ENCODE results near the gene SSBP4. TPM values are rescaled to one million over a fixed set of nuclear protein-coding genes. Genes with fewer than 3 reads are reported as not detected.

The SSBP4 gene
- total and polyA plus RNA-seq, 2 experiments from 2014 or later, result 44.4 to 52.0 TPM

DNA sequence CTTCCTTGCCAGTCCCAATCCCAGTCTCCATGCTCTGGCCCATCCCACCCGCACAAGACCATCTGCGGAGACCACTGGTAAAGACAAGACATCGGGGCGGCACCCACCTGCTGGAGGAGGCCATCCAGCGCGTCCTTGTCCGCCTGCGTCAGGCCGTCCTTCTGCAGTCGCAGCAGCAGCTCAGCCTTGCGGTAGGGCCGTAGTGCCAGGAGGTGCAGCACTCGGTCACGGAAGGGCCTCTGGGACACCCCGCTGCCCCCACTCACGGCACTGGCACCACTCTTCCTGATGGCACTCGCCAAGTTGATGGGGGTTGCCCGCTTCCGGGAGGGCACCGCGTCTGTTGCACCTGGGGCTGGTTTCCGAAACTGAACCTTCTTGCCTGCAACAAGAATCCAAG lies 42.3 kb downstream of the SSBP4 start:
- Mint-ChIP-seq H3K4me1 (peaks cover 2% of the 10 kb centered on the region; the same call in 2 of the 3 replicates), H3K9me3 (no peaks in the 10 kb centered on the region; the same call in 2 of the 3 replicates), H3K27ac (no peak overlapping the region), H3K27me3 (ENCODE audit: insufficient read depth, low read depth, poor library complexity) (peaks cover 10% of the 10 kb centered on the region), H3K36me3 (ENCODE audit: low read depth) (peaks cover 12% of the 10 kb centered on the region), H3K4me3 (no peak overlapping the region)
- 0 out of 2 replicates have a peak, but pooled peaks cover 3% of the 10 kb centered on the region for H3F3A ChIP-seq (replicated peaks; ENCODE audit: low read depth)
- TF ChIP-seq CREB1 (CRISPR knock-in tag; IDR thresholded peaks at IDR 0.05; ENCODE audit: low read depth) (no peak), STAT1 (IDR thresholded peaks at IDR 0.05; ENCODE audit: unreplicated experiment) (no peak), ZNF331 (CRISPR knock-in tag; IDR thresholded peaks at IDR 0.05; ENCODE audit: low read depth) (no peak), NANOG (IDR thresholded peaks at IDR 0.05; ENCODE audit: borderline replicate concordance) (no peak), EZH2 (IDR thresholded peaks at IDR 0.05; ENCODE audit: low read depth, unreplicated experiment) (no peak), ZNF114 (CRISPR knock-in tag; IDR thresholded peaks at IDR 0.05) (no peak), JUNB (IDR thresholded peaks at IDR 0.05; ENCODE audit: unreplicated experiment) (no peak)
- TF ChIP-seq, protein P1, sequence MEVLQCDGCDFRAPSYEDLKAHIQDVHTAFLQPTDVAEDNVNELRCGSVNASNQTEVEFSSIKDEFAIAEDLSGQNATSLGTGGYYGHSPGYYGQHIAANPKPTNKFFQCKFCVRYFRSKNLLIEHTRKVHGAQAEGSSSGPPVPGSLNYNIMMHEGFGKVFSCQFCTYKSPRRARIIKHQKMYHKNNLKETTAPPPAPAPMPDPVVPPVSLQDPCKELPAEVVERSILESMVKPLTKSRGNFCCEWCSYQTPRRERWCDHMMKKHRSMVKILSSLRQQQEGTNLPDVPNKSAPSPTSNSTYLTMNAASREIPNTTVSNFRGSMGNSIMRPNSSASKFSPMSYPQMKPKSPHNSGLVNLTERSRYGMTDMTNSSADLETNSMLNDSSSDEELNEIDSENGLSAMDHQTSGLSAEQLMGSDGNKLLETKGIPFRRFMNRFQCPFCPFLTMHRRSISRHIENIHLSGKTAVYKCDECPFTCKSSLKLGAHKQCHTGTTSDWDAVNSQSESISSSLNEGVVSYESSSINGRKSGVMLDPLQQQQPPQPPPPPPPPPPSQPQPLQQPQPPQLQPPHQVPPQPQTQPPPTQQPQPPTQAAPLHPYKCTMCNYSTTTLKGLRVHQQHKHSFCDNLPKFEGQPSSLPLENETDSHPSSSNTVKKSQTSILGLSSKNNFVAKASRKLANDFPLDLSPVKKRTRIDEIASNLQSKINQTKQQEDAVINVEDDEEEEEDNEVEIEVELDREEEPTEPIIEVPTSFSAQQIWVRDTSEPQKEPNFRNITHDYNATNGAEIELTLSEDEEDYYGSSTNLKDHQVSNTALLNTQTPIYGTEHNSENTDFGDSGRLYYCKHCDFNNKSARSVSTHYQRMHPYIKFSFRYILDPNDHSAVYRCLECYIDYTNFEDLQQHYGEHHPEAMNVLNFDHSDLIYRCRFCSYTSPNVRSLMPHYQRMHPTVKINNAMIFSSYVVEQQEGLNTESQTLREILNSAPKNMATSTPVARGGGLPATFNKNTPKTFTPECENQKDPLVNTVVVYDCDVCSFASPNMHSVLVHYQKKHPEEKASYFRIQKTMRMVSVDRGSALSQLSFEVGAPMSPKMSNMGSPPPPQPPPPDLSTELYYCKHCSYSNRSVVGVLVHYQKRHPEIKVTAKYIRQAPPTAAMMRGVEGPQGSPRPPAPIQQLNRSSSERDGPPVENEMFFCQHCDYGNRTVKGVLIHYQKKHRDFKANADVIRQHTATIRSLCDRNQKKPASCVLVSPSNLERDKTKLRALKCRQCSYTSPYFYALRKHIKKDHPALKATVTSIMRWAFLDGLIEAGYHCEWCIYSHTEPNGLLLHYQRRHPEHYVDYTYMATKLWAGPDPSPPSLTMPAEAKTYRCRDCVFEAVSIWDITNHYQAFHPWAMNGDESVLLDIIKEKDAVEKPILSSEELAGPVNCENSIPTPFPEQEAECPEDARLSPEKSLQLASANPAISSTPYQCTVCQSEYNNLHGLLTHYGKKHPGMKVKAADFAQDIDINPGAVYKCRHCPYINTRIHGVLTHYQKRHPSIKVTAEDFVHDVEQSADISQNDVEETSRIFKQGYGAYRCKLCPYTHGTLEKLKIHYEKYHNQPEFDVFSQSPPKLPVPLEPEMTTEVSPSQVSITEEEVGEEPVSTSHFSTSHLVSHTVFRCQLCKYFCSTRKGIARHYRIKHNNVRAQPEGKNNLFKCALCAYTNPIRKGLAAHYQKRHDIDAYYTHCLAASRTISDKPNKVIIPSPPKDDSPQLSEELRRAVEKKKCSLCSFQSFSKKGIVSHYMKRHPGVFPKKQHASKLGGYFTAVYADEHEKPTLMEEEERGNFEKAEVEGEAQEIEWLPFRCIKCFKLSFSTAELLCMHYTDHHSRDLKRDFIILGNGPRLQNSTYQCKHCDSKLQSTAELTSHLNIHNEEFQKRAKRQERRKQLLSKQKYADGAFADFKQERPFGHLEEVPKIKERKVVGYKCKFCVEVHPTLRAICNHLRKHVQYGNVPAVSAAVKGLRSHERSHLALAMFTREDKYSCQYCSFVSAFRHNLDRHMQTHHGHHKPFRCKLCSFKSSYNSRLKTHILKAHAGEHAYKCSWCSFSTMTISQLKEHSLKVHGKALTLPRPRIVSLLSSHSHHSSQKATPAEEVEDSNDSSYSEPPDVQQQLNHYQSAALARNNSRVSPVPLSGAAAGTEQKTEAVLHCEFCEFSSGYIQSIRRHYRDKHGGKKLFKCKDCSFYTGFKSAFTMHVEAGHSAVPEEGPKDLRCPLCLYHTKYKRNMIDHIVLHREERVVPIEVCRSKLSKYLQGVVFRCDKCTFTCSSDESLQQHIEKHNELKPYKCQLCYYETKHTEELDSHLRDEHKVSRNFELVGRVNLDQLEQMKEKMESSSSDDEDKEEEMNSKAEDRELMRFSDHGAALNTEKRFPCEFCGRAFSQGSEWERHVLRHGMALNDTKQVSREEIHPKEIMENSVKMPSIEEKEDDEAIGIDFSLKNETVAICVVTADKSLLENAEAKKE (CRISPR knock-in tag; IDR thresholded peaks at IDR 0.05), result no peak
- TF ChIP-seq, protein P2, sequence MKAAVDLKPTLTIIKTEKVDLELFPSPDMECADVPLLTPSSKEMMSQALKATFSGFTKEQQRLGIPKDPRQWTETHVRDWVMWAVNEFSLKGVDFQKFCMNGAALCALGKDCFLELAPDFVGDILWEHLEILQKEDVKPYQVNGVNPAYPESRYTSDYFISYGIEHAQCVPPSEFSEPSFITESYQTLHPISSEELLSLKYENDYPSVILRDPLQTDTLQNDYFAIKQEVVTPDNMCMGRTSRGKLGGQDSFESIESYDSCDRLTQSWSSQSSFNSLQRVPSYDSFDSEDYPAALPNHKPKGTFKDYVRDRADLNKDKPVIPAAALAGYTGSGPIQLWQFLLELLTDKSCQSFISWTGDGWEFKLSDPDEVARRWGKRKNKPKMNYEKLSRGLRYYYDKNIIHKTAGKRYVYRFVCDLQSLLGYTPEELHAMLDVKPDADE (IDR thresholded peaks at IDR 0.05), result no peak
- TF ChIP-seq, protein P3, sequence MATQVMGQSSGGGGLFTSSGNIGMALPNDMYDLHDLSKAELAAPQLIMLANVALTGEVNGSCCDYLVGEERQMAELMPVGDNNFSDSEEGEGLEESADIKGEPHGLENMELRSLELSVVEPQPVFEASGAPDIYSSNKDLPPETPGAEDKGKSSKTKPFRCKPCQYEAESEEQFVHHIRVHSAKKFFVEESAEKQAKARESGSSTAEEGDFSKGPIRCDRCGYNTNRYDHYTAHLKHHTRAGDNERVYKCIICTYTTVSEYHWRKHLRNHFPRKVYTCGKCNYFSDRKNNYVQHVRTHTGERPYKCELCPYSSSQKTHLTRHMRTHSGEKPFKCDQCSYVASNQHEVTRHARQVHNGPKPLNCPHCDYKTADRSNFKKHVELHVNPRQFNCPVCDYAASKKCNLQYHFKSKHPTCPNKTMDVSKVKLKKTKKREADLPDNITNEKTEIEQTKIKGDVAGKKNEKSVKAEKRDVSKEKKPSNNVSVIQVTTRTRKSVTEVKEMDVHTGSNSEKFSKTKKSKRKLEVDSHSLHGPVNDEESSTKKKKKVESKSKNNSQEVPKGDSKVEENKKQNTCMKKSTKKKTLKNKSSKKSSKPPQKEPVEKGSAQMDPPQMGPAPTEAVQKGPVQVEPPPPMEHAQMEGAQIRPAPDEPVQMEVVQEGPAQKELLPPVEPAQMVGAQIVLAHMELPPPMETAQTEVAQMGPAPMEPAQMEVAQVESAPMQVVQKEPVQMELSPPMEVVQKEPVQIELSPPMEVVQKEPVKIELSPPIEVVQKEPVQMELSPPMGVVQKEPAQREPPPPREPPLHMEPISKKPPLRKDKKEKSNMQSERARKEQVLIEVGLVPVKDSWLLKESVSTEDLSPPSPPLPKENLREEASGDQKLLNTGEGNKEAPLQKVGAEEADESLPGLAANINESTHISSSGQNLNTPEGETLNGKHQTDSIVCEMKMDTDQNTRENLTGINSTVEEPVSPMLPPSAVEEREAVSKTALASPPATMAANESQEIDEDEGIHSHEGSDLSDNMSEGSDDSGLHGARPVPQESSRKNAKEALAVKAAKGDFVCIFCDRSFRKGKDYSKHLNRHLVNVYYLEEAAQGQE (IDR thresholded peaks at IDR 0.05; ENCODE audit: unreplicated experiment), result no peak
- TF ChIP-seq, protein P4, sequence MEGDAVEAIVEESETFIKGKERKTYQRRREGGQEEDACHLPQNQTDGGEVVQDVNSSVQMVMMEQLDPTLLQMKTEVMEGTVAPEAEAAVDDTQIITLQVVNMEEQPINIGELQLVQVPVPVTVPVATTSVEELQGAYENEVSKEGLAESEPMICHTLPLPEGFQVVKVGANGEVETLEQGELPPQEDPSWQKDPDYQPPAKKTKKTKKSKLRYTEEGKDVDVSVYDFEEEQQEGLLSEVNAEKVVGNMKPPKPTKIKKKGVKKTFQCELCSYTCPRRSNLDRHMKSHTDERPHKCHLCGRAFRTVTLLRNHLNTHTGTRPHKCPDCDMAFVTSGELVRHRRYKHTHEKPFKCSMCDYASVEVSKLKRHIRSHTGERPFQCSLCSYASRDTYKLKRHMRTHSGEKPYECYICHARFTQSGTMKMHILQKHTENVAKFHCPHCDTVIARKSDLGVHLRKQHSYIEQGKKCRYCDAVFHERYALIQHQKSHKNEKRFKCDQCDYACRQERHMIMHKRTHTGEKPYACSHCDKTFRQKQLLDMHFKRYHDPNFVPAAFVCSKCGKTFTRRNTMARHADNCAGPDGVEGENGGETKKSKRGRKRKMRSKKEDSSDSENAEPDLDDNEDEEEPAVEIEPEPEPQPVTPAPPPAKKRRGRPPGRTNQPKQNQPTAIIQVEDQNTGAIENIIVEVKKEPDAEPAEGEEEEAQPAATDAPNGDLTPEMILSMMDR (conservative IDR thresholded peaks at IDR 0.05; ENCODE audit: low read depth in 2 of 2), result no peak
- H3K4me3 ChIP-seq, result no peak overlapping the region
- no peaks in the 10 kb centered on the region for H3K4me1 ChIP-seq (ENCODE audit: insufficient read depth)
- H3K27me3 ChIP-seq (ENCODE audit: insufficient read depth), result no peaks in the 10 kb centered on the region
- H3K4me2 ChIP-seq, result no peak overlapping the region
- no peaks in the 10 kb centered on the region for H3K79me2 ChIP-seq (replicated peaks; ENCODE audit: insufficient read depth)
- ATAC-seq, result no peak
- H3K27ac ChIP-seq (ENCODE audit: low read depth), result no peak overlapping the region
- no peaks in the 10 kb centered on the region for H3K9me2 ChIP-seq (ENCODE audit: insufficient read depth)
- no peaks in the 10 kb centered on the region for H3K36me3 ChIP-seq (ENCODE audit: insufficient read depth)
- H2AFZ ChIP-seq, result no peak overlapping the region
- 0 out of 2 replicates have a peak, but pooled peaks cover 3% of the 10 kb centered on the region for H4K20me1 ChIP-seq (replicated peaks; ENCODE audit: insufficient read depth)
- no peak for DNase-seq (ENCODE audit: low spot score)
